Measurements from ENCODE around the gene RAP1GAP. TPM values are rescaled to one million over a fixed set of nuclear protein-coding genes. Genes with fewer than 3 reads are reported as not detected.
A peak's percentile ranks its signal among the peaks of the same experiment; 100 is the strongest.

RAP1GAP gene
- total and polyA plus RNA-seq, 9 of the 15 experiments (the other 6 are each of a cell fraction or from before 2014, with no cell fraction given): 0.29 to 30.2 (median 19.2) TPM

DNA sequence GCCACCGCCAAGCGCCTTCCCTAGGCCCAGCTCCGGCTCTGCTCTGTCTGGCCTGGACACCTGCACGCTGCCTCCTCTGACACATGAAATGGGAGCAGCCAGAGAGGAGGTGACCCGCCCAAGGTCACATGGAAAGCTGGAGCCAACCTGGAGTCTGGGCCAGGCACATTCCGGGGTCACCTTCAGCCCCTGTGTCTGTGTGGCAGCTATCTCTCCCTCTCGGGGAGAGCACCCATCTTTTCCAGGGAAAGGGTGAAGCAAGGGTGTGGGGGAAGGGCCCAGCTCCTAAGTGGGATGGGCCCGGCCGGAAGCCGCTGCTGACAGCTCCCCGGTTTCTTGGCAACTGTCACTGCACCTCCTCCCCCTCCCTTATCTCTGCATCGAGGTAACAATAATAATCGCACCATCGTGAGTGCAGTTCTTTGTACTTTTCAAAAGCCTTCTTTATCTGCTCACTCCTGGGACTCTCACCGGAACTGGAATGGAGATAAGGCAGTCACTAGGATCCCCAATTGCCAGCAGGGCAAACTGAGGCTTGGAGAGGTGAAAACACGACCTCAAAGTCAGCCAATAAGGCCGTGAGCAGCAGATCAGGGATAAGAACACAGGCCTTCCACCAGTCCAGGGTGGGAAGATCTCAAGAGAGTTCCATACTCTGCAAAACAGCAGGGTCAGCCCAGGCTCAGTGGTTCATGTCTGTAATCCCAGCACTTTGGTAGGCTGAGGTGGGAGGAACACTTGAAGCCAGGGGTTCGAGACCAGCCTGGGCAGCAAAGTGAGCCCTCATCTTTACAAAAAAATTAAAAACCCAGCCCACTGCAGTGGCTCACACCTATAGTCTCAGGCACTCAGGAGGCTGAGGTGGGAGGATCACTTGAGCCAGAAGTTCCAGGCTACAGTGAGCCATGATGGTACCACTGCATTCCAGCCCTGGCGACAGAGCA lies 36.9 kb downstream of the RAP1GAP start (continued):
- TF ChIP-seq RBM25 (IDR thresholded peaks at IDR 0.05; ENCODE audit: low read depth, low read length, severe bottlenecking) (peak; percentile 97), BRCA1 (IDR thresholded peaks at IDR 0.05) (no peak), BRCA1 (CRISPR knock-in tag; IDR thresholded peaks at IDR 0.05) (no peak), CBX8 (IDR thresholded peaks at IDR 0.05; ENCODE audit: borderline replicate concordance, extremely low read depth, low read depth, low read length, poor library complexity, severe bottlenecking) (no peak), HMGN3 (IDR thresholded peaks at IDR 0.05; ENCODE audit: borderline replicate concordance, extremely low read depth, insufficient read length, low read depth, low read length) (peak; percentile 97), ZNF589 (CRISPR knock-in tag; IDR thresholded peaks at IDR 0.05; ENCODE audit: low read depth) (0 out of 2 replicates have a peak, but pooled peaks have one; percentile 40), XRCC3 (IDR thresholded peaks at IDR 0.05) (no peak), TAF7 (tag; IDR thresholded peaks at IDR 0.05) (no peak; the same call in 1 of the 2 replicates), ZNF263 (CRISPR knock-in tag; IDR thresholded peaks at IDR 0.05; ENCODE audit: borderline replicate concordance) (peak; percentile 34; the same call in 1 of the 2 replicates), RFX1 (IDR thresholded peaks at IDR 0.05) (peak; percentile 91), NFRKB (IDR thresholded peaks at IDR 0.05; ENCODE audit: low read depth) (peak; percentile 90), HDAC6 (IDR thresholded peaks at IDR 0.05; ENCODE audit: low read depth, low read length) (no peak), POLR2AphosphoS2 (IDR thresholded peaks at IDR 0.05; ENCODE audit: low read length) (no peak), TCF3 (CRISPR knock-in tag; IDR thresholded peaks at IDR 0.05) (peak; percentile 81), POLR3G (IDR thresholded peaks at IDR 0.05; ENCODE audit: extremely low read depth, insufficient read length, insufficient replicate concordance) (no peak), DDX20 (tag; IDR thresholded peaks at IDR 0.05; ENCODE audit: low read depth) (no peak)
- TF ChIP-seq, protein P1, sequence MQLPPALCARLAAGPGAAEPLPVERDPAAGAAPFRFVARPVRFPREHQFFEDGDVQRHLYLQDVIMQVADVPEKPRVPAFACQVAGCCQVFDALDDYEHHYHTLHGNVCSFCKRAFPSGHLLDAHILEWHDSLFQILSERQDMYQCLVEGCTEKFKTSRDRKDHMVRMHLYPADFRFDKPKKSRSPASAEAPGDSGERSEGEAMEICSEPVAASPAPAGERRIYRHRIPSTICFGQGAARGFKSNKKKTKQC (CRISPR knock-in tag; IDR thresholded peaks at IDR 0.05): no peak; the same call in 1 of the 2 replicates
- TF ChIP-seq, protein P2, sequence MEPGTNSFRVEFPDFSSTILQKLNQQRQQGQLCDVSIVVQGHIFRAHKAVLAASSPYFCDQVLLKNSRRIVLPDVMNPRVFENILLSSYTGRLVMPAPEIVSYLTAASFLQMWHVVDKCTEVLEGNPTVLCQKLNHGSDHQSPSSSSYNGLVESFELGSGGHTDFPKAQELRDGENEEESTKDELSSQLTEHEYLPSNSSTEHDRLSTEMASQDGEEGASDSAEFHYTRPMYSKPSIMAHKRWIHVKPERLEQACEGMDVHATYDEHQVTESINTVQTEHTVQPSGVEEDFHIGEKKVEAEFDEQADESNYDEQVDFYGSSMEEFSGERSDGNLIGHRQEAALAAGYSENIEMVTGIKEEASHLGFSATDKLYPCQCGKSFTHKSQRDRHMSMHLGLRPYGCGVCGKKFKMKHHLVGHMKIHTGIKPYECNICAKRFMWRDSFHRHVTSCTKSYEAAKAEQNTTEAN (CRISPR knock-in tag; IDR thresholded peaks at IDR 0.05): no peak
- TF ChIP-seq, protein P3, sequence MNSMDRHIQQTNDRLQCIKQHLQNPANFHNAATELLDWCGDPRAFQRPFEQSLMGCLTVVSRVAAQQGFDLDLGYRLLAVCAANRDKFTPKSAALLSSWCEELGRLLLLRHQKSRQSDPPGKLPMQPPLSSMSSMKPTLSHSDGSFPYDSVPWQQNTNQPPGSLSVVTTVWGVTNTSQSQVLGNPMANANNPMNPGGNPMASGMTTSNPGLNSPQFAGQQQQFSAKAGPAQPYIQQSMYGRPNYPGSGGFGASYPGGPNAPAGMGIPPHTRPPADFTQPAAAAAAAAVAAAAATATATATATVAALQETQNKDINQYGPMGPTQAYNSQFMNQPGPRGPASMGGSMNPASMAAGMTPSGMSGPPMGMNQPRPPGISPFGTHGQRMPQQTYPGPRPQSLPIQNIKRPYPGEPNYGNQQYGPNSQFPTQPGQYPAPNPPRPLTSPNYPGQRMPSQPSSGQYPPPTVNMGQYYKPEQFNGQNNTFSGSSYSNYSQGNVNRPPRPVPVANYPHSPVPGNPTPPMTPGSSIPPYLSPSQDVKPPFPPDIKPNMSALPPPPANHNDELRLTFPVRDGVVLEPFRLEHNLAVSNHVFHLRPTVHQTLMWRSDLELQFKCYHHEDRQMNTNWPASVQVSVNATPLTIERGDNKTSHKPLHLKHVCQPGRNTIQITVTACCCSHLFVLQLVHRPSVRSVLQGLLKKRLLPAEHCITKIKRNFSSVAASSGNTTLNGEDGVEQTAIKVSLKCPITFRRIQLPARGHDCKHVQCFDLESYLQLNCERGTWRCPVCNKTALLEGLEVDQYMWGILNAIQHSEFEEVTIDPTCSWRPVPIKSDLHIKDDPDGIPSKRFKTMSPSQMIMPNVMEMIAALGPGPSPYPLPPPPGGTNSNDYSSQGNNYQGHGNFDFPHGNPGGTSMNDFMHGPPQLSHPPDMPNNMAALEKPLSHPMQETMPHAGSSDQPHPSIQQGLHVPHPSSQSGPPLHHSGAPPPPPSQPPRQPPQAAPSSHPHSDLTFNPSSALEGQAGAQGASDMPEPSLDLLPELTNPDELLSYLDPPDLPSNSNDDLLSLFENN (IDR thresholded peaks at IDR 0.05; ENCODE audit: low read depth in 2 of 2, low read length in 2 of 2): peak in 1 of 2 experiments; percentile 74; a peak in 2 of 4 replicates
- TF ChIP-seq, protein P4, sequence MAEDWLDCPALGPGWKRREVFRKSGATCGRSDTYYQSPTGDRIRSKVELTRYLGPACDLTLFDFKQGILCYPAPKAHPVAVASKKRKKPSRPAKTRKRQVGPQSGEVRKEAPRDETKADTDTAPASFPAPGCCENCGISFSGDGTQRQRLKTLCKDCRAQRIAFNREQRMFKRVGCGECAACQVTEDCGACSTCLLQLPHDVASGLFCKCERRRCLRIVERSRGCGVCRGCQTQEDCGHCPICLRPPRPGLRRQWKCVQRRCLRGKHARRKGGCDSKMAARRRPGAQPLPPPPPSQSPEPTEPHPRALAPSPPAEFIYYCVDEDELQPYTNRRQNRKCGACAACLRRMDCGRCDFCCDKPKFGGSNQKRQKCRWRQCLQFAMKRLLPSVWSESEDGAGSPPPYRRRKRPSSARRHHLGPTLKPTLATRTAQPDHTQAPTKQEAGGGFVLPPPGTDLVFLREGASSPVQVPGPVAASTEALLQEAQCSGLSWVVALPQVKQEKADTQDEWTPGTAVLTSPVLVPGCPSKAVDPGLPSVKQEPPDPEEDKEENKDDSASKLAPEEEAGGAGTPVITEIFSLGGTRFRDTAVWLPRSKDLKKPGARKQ (CRISPR knock-in tag; IDR thresholded peaks at IDR 0.05): no peak

All from K562 (cell line).